HG03064 (cell line): Measurements from ENCODE around the gene GPR55.

Experiments
- ATAC-seq: cut with Tn5 transposase; IDR thresholded peaks from one replicate; pipeline ENCODE4 v1.9.1; 2021; ENCODE audit warnings: low read depth; ENCODE audit not compliant: unreplicated experiment

Gene GPR55

GRCh38 chr2:230951396-230951795 lies 26.4 kb upstream of the GPR55 start:
- no peak for ATAC-seq

- ATAC-seq = no peak
Observed at GRCh38 chr2:230950874-230951339, 25.9 kb upstream of the GPR55 start.

GRCh38 chr2:230949966-230950873 lies 25.2 kb upstream of the GPR55 start:
- ATAC-seq = peak; percentile 58

GRCh38 chr2:230947908-230948365 lies 22.9 kb upstream of the GPR55 start:
- no peak for ATAC-seq

- ATAC-seq = no peak
Observed at GRCh38 chr2:230947235-230947576, 22.2 kb upstream of the GPR55 start.

GRCh38 chr2:230946429-230947234 lies 21.6 kb upstream of the GPR55 start:
- ATAC-seq = no peak

GRCh38 chr2:230944757-230945372 lies 19.8 kb upstream of the GPR55 start:
- no peak for ATAC-seq

GRCh38 chr2:230944123-230944653 lies 19.1 kb upstream of the GPR55 start:
- peak; percentile 36 for ATAC-seq

- ATAC-seq = peak; percentile 65
Observed at GRCh38 chr2:230942920-230943896, 18.2 kb upstream of the GPR55 start.

- no peak for ATAC-seq
Observed at GRCh38 chr2:230942371-230942770, 17.3 kb upstream of the GPR55 start.

- no peak for ATAC-seq
Observed at GRCh38 chr2:230941202-230942180, 16.4 kb upstream of the GPR55 start.

GRCh38 chr2:230940471-230940815 lies 15.4 kb upstream of the GPR55 start:
- no peak for ATAC-seq

GRCh38 chr2:230939691-230940470 lies 14.8 kb upstream of the GPR55 start:
- ATAC-seq = no peak

GRCh38 chr2:230939066-230939591 lies 14.1 kb upstream of the GPR55 start:
- ATAC-seq = no peak

- ATAC-seq = no peak
Observed at GRCh38 chr2:230938516-230939065, 13.5 kb upstream of the GPR55 start.

GRCh38 chr2:230938098-230938497 lies 13.1 kb upstream of the GPR55 start:
- no peak for ATAC-seq

- no peak for ATAC-seq
Observed at GRCh38 chr2:230937362-230937761, 12.3 kb upstream of the GPR55 start.
